Esophagus squamous epithelium (tissue), 5 donors: ENCODE measurements around the gene LNPK. TPM values are rescaled to one million over a fixed set of nuclear protein-coding genes. Genes with fewer than 3 reads are reported as not detected.
A peak's percentile ranks its signal among the peaks of the same experiment; 100 is the strongest.
"Not testable (repeated sequence)": the region's sequence is repeated elsewhere in the genome, so short reads cannot be mapped to it uniquely, and the experiment has no call there.

Source experiments
- DNase-seq: peaks from one replicate; lab custom pipeline; 2025; lab: John Stamatoyannopoulos, UW
- H3K27ac ChIP-seq, 4 donors: fragments of 200-600 bp; sonication (generic); one replicate each; pipeline ENCODE4 v1.5.1; 2016 to 2019; ENCODE audit warnings: mild to moderate bottlenecking in 1 of 4
- H3K27me3 ChIP-seq, 4 donors: fragments of 200-600 bp; sonication (generic); 1 replicate in 3 of 4; 2 replicates in 1 of 4; pipeline versions ENCODE4 v1.5.1 to v1.6.0; 2017 to 2021; ENCODE audit warnings: antibody characterized with exemption in 1 of 4
- H3K36me3 ChIP-seq, 3 donors: fragments of 200-600 bp; sonication (generic); one replicate each; pipeline ENCODE4 v1.5.1; 2016 to 2019
- H3K4me1 ChIP-seq, 3 donors: fragments of 200-600 bp; sonication (generic); one replicate each; pipeline ENCODE4 v1.5.1; 2017 to 2019
- H3K4me3 ChIP-seq, 4 donors: fragments of 200-600 bp; sonication (generic); 1 replicate in 3 of 4; 2 replicates in 1 of 4; pipeline ENCODE4 v1.5.1; 2016 to 2019; ENCODE audit warnings: mild to moderate bottlenecking in 2 of 4, moderate library complexity in 1 of 4
- H3K9me3 ChIP-seq, 3 donors: fragments of 200-600 bp; sonication (generic); one replicate each; pipeline ENCODE4 v1.5.1; 2016 to 2019
- CTCF ChIP-seq, 6 experiments: fragments of 450-650 bp in 4 of 6; fragments of 200-600 bp in 2 of 6; sonication (generic) in 2 of 6; IDR thresholded peaks; one replicate each; pipeline ENCODE4 v1.5.1; 2016 to 2019; ENCODE audit warnings: antibody characterized with exemption in 6 of 6, mild to moderate bottlenecking in 4 of 6, moderate library complexity in 4 of 6
- POLR2A ChIP-seq, 4 donors: fragments of 450-650 bp; IDR thresholded peaks; one replicate each; pipeline ENCODE4 v1.6.1; 2017; ENCODE audit warnings: antibody characterized with exemption in 4 of 4, mild to moderate bottlenecking in 4 of 4, moderate library complexity in 3 of 4
- WGBS, 2 donors: methylation state at CpG; one replicate each; pipeline ENCODE4 v1.1.5; 2018; 5-methylcytosine and 5-hydroxymethylcytosine counted together
- intact Hi-C: fragments of 100-400 bp; cut with DNase I; formaldehyde crosslinking; loops from one replicate; pipeline ENCODE4 v1.15.0; 2022
- total RNA-seq, 4 donors: library from RNA; depleted of rRNA; stranded (reverse); fragments of >200 nt; gene quantifications; one replicate each; pipeline ENCODE4 v1.1.0, GENCODE V29; 2016
- donor health status: DM: yes; HTN: yes; CAD: no.

The LNPK gene
- total RNA-seq, 4 donors from 2014 or later: 16.3 to 23.5 (median 19.6) TPM

GRCh38 chr2:176001281-176001915, 669 bp downstream of the LNPK start:
- intact Hi-C loops: no loop called here
- Histone ChIP-seq H3K27ac (peak overlapping the region; percentile 82 to 89 (median 85)), H3K27me3 (no peaks in the 10 kb centered on the region), H3K36me3 (no peaks in the 10 kb centered on the region), H3K4me1 (peaks cover 8 to 30% (median 14%) of the 10 kb centered on the region in 3 donors), H3K9me3 (no peaks in the 10 kb centered on the region), H3K4me3 (peak overlapping the region; percentile 66 to 95 (median 68))
- TF ChIP-seq POLR2A (IDR thresholded peaks at IDR 0.05): no peak
- no peak for TF ChIP-seq CTCF (IDR thresholded peaks at IDR 0.05)
- WGBS, 2 donors: 0 to 1% methylated on average over 14 to 20 of the region's 21 CpGs
- DNase-seq: no peak

DNA sequence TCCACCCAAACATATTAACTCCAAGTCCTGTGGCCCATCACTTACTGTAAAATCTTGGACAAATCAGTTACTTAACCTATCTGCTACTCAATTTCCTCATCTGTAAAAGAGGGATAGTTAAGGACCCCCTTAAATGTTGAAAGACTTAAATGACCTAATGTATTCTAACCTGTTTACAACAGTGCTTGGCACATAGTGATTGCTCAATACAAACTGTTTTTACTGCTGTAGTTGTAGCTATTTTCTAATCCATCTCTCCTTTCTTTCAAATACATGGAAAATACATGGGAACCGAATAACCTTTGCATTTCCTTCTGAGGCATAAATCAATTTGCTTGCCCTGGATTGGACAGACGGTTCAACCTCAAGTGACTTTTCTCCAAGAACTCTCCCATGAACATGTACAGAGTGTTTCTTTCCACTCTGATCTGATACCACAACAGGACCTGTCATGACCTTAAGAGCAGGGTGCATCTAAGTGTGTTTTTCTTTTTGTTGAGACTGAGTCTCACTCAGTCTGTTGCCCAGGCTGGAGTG, 2.7 kb downstream of the LNPK start:
- WGBS, 2 donors: 85 to 100% methylated on average over 2 of the region's 2 CpGs
- Histone ChIP-seq H3K9me3 (no peaks in the 10 kb centered on the region), H3K4me1 (peaks cover 8 to 30% (median 14%) of the 10 kb centered on the region in 3 donors), H3K4me3 (no peak overlapping the region), H3K27me3 (no peaks in the 10 kb centered on the region), H3K36me3 (no peaks in the 10 kb centered on the region), H3K27ac (no peak overlapping the region)
- intact Hi-C loops: no loop called here
- TF ChIP-seq POLR2A (IDR thresholded peaks at IDR 0.05) (no peak), CTCF (IDR thresholded peaks at IDR 0.05) (no peak)
- DNase-seq: no peak

DNA sequence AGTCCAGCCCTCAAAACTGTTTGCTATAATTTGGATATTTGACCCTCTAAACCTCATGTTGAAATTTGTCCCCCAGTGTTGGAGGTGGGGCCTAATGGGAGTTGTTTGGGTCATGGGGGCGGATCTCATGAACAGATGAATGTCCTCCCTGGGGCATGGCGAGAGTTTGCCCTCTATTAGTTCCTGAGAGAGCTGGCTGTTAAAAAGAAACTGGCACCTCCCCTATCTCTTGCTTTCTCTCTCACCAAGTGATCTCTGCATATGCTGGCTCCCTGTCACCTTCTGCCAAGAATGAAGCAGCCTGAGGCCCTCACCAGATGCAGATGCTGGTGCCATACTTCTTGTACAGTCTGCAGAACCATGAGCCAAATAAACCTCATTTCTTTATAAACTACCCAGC, 12.0 kb downstream of the LNPK start:
- Histone ChIP-seq H3K9me3 (no peaks in the 10 kb centered on the region), H3K4me1 (no peaks in the 10 kb centered on the region), H3K27me3 (no peaks in the 10 kb centered on the region), H3K4me3 (no peak overlapping the region), H3K36me3 (peaks cover 0 to 23% (median 0%) of the 10 kb centered on the region in 3 donors), H3K27ac (no peak overlapping the region)
- no peak for DNase-seq
- intact Hi-C loops: no loop called here
- WGBS, 2 donors: 93 to 100% methylated on average over 2 of the region's 2 CpGs
- no peak for TF ChIP-seq POLR2A (IDR thresholded peaks at IDR 0.05)

DNA sequence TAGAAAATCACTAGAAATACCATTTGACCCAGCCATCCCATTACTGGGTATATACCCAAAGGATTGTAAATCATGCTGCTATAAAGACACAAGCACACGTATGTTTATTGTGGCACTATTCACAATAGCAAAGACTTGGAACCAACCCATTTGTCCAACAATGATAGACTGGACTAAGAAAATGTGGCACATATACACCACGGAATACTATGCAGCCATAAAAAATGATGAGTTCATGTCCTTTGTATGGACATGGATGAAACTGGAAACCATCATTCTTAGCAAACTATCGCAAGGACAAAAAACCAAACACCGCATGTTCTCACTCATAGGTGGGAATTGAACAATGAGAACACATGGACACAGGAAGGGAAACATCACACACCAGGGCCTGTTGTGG, 14.9 kb downstream of the LNPK start:
- H3K36me3 ChIP-seq: peaks cover 0 to 29% (median 0%) of the 10 kb centered on the region in 3 donors
- H3K4me1 ChIP-seq, intact Hi-C loops, H3K27me3 ChIP-seq, H3K27ac ChIP-seq, DNase-seq, H3K9me3 ChIP-seq, H3K4me3 ChIP-seq: not testable (repeated sequence)
- WGBS, 2 donors: 97 to 100% methylated on average over 4 of the region's 4 CpGs

DNA sequence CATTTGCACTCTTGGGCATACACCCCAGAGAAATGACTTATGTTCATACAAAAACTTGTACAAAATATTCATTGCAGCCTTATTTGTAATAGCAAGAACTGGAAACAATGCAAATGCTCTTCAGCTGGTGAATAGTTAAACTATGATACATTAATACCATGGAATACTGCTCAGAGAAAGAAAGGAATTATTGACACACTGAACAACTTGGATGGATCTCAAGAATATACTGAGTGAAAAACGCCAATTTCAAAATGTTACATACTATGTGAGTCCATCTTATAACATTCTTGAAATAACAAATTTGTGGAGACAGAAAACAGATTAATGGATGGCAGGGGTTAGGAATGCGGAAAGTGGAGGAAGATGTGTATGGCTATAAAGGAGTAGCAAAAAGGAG, 17.2 kb downstream of the LNPK start:
- H3K4me1 ChIP-seq: no peaks in the 10 kb centered on the region
- H3K4me3 ChIP-seq: no peak overlapping the region
- no peak for DNase-seq
- H3K27ac ChIP-seq: no peak overlapping the region
- intact Hi-C loops: no loop called here
- no peaks in the 10 kb centered on the region for H3K9me3 ChIP-seq
- peaks cover 0 to 36% (median 0%) of the 10 kb centered on the region in 3 donors for H3K36me3 ChIP-seq
- WGBS, 2 donors: 90 to 93% methylated on average over 2 of the region's 2 CpGs
- TF ChIP-seq POLR2A (IDR thresholded peaks at IDR 0.05) (no peak), CTCF (IDR thresholded peaks at IDR 0.05) (no peak)
- H3K27me3 ChIP-seq: no peaks in the 10 kb centered on the region

DNA sequence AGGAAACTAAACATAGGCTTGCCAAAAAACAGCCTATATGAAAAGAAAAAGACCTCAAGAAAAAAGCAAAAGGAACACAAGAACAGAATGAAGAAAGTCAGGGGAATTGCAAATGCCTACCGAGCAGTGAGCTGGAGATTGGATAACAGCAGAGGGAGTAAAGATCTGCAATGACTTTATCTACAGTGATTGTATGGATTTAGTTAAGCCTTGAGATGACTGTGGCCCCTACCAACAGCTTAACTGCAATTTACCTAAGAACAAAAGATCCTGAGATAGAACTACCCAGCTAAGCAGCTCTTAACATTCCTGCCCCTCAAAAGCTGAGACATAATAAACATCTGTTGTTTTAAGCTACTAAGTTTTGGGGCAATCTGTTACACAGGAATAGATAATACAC, 20.5 kb downstream of the LNPK start:
- DNase-seq: no peak
- intact Hi-C loops: no loop called here

More for the DNA sequence above, 20.5 kb downstream of the LNPK start:
- Histone ChIP-seq H3K9me3 (no peaks in the 10 kb centered on the region), H3K4me3 (no peak overlapping the region), H3K4me1 (no peaks in the 10 kb centered on the region), H3K27ac (no peak overlapping the region), H3K27me3 (no peaks in the 10 kb centered on the region), H3K36me3 (peaks cover 0 to 56% (median 0%) of the 10 kb centered on the region in 3 donors)
- 84 to 89% methylated on average over 1 of the region's 1 CpG for WGBS, 2 donors
- TF ChIP-seq CTCF (IDR thresholded peaks at IDR 0.05) (no peak), POLR2A (IDR thresholded peaks at IDR 0.05) (no peak)
